DND-41 (cell line): ENCODE results near the gene MRPL36.

ENCODE experiments used
- EZH2 ChIP-seq: IDR thresholded peaks from 3 replicates; pipeline ENCODE4 v1.6.1; 2012; ENCODE audit warnings: borderline replicate concordance, low read depth, mild to moderate bottlenecking, moderate library complexity, low read length, inconsistent platforms; ENCODE audit not compliant: severe bottlenecking
- TF ChIP-seq, protein P1 (sequence below): IDR thresholded peaks from 2 replicates; pipeline ENCODE4 v1.5.1; 2012; ENCODE audit warnings: borderline replicate concordance, low read length, moderate library complexity, mild to moderate bottlenecking; ENCODE audit not compliant: poor library complexity, severe bottlenecking; ENCODE audit errors: extremely low read depth

DNA sequence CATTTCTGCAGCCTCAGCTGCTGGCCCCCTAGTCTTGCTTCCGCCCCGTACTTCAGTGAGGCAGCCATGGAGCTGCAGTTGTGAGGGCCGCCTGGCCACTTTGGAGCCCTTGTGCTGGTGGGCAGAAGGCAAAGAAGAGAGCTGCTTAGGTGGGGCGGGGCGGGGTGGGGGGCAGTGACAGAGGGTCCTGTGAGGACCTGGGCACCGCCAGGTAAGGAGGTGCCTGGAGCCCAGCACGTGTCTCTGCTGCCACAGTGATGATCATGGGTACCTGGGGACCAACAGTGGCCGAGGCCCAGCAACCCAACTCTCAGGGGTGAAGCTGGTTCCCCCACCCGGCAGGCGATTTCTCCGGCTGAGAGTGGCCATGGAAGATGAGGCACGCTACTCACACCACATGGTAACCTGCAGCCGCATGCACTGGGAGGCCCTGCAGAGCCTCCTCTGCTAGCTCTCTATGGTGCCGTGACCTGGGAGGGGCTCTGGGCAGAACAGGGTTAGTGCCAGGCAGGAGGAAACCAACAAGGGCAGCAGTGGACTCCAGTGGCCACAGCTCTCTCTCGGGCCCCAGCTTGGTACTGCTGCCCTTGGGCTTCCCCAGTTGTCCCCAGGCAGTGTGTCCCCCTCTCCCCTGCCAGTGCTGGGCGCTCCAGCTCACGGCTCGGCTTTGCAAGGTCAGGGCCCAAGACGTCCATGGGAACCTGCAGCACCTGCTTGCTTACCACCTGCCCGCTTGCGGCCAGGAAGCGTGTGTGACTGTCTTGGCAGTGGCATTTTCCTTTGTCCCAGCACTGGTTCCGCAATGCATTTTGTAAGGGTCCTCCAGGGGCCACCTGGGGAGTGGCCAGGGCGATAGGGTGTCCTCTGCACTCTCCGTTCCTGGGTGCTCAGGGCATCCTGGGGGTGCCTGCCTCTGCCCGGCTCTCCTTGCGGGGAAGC, 25.5 kb upstream of the MRPL36 start:
- TF ChIP-seq, protein P1, sequence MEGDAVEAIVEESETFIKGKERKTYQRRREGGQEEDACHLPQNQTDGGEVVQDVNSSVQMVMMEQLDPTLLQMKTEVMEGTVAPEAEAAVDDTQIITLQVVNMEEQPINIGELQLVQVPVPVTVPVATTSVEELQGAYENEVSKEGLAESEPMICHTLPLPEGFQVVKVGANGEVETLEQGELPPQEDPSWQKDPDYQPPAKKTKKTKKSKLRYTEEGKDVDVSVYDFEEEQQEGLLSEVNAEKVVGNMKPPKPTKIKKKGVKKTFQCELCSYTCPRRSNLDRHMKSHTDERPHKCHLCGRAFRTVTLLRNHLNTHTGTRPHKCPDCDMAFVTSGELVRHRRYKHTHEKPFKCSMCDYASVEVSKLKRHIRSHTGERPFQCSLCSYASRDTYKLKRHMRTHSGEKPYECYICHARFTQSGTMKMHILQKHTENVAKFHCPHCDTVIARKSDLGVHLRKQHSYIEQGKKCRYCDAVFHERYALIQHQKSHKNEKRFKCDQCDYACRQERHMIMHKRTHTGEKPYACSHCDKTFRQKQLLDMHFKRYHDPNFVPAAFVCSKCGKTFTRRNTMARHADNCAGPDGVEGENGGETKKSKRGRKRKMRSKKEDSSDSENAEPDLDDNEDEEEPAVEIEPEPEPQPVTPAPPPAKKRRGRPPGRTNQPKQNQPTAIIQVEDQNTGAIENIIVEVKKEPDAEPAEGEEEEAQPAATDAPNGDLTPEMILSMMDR = no peak
- TF ChIP-seq EZH2 = no peak
